HCT116 (cell line): Measurements from ENCODE around the gene STIM1. TPM values are rescaled to one million over a fixed set of nuclear protein-coding genes. Genes with fewer than 3 reads are reported as not detected.
"Not testable (repeated sequence)": the region's sequence is repeated elsewhere in the genome, so short reads cannot be mapped to it uniquely, and the experiment has no call there.

ENCODE experiments used
- ATAC-seq: fragments of 200-7000 bp; cut with Tn5 transposase; 2 replicates; pipeline ENCODE4 v1.9.1; 2020; ENCODE audit warnings: mild to moderate bottlenecking, moderate library complexity
- BruUV-seq: library from RNA; stranded (reverse); fragments of 400-500 nt; replicated peaks from 2 replicates; lab custom pipeline; 2021; lab: Mats Ljungman, UMichigan
- CTCF ChIA-PET: fragments of 300-600 bp; sonication (Branson Sonifier 250); formaldehyde crosslinking; loops from one replicate; lab custom pipeline; 2021; ENCODE audit warnings: antibody characterized with exemption; lab: Charles Lee
- POLR2A ChIA-PET: fragments of 300-600, 350-600 bp; sonication (Branson Sonifier 250); formaldehyde crosslinking; loops from one replicate; lab custom pipeline; 2021; ENCODE audit warnings: antibody characterized with exemption; lab: Charles Lee
- RAD21 ChIA-PET, 2 experiments: fragments of 300-600 bp; sonication (Branson Sonifier 250); formaldehyde crosslinking; loops; one replicate each; lab custom pipeline; 2023; ENCODE audit warnings: low total read pairs in 2 of 2; ENCODE audit not compliant: uncharacterized antibody in 2 of 2, unreplicated experiment in 2 of 2, low non-redundant PET in 1 of 2; lab: Charles Lee
- DNase-seq: peaks from one replicate; pipeline ENCODE4 v3.0.0-alpha.2; 2010; ENCODE audit warnings: low read depth, low spot score
- H2AFZ ChIP-seq: fragments of 200-600 bp; shearing (Covaris generic), sonication (generic); 2 replicates; pipeline ENCODE4 v1.6.1; 2017; ENCODE audit warnings: low read depth, mixed run types, mixed read lengths, antibody characterized with exemption, low read length; ENCODE audit not compliant: poor library complexity, severe bottlenecking
- H3K27ac ChIP-seq: 2 replicates; pipeline ENCODE4 v1.5.1; 2012; ENCODE audit warnings: low read depth, low read length
- H3K27me3 ChIP-seq: fragments of 200-600 bp; sonication (generic); 2 replicates; pipeline ENCODE4 v1.6.1; 2016; ENCODE audit warnings: mixed run types, low read length, mixed read lengths; ENCODE audit not compliant: insufficient read depth
- H3K36me3 ChIP-seq, 2 experiments: fragments of 200-500 bp in 1 of 2; fragments of 200-600 bp in 1 of 2; sonication (Bioruptor generic) in 1 of 2; sonication (generic) in 1 of 2; 2 replicates each; pipeline versions ENCODE4 v1.5.1 to v1.6.1; 2014 to 2016; ENCODE audit warnings: low read length in 2 of 2, inconsistent platforms in 1 of 2, mixed read lengths in 1 of 2, mixed run types in 1 of 2; ENCODE audit not compliant: insufficient read depth in 2 of 2, control insufficient read depth in 1 of 2
- H3K4me1 ChIP-seq, 2 experiments: fragments of 200-600 bp in 1 of 2; sonication (generic) in 1 of 2; 2 replicates each; pipeline versions ENCODE4 v1.5.1 to v1.6.1; 2012 to 2017; ENCODE audit warnings: low read length in 2 of 2, inconsistent platforms in 1 of 2, mild to moderate bottlenecking in 1 of 2, mixed read lengths in 1 of 2, mixed run types in 1 of 2, moderate library complexity in 1 of 2; ENCODE audit not compliant: insufficient read depth in 2 of 2, control insufficient read depth in 1 of 2
- H3K4me2 ChIP-seq: fragments of 200-600 bp; sonication (generic); 2 replicates; pipeline ENCODE4 v1.6.1; 2017; ENCODE audit warnings: mixed run types, low read length, mixed read lengths
- H3K4me3 ChIP-seq, 2 experiments: fragments of 200-600 bp in 1 of 2; sonication (generic) in 1 of 2; replicated peaks in 1 of 2; 2 replicates each; pipeline ENCODE4 v1.5.1; 2011 to 2016; ENCODE audit warnings: low read length in 2 of 2, control low read depth in 1 of 2, low read depth in 1 of 2, mild to moderate bottlenecking in 1 of 2, mixed read lengths in 1 of 2, mixed run types in 1 of 2
- H3K79me2 ChIP-seq: fragments of 200-600 bp; sonication (generic); 2 replicates; pipeline ENCODE4 v1.6.1; 2017; ENCODE audit warnings: mild to moderate bottlenecking, mixed run types, low read length, moderate library complexity, mixed read lengths; ENCODE audit not compliant: insufficient read depth
- H3K9ac ChIP-seq: fragments of 200-600 bp; sonication (generic); 2 replicates; pipeline ENCODE4 v1.6.1; 2016; ENCODE audit warnings: low read length, mixed read lengths
- H3K9me2 ChIP-seq: fragments of 200-600 bp; sonication (generic), shearing (Covaris generic); 2 replicates; pipeline ENCODE4 v1.6.1; 2017; ENCODE audit warnings: mixed run types, mild to moderate bottlenecking, moderate library complexity; ENCODE audit not compliant: insufficient read depth
- H3K9me3 ChIP-seq, 2 experiments: fragments of 200-500 bp in 1 of 2; fragments of 200-600 bp in 1 of 2; sonication (Bioruptor generic) in 1 of 2; sonication (generic) in 1 of 2; 2 replicates each; pipeline ENCODE4 v1.6.1; 2014 to 2017; ENCODE audit warnings: low read length in 2 of 2, mixed read lengths in 2 of 2, inconsistent platforms in 1 of 2, low read depth in 1 of 2, mild to moderate bottlenecking in 1 of 2, mixed run types in 1 of 2, moderate library complexity in 1 of 2; ENCODE audit not compliant: control insufficient read depth in 1 of 2, insufficient read depth in 1 of 2
- H4K20me1 ChIP-seq: fragments of 200-600 bp; sonication (generic), shearing (Covaris generic); 2 replicates; pipeline ENCODE4 v1.6.1; 2017; ENCODE audit warnings: mixed run types, mild to moderate bottlenecking, moderate library complexity; ENCODE audit not compliant: insufficient read depth
- CBX3 ChIP-seq: IDR thresholded peaks from 2 replicates; pipeline ENCODE4 v1.6.1; 2012; ENCODE audit warnings: low read depth
- CEBPB ChIP-seq: IDR thresholded peaks from 2 replicates; pipeline ENCODE4 v1.6.1; 2012; ENCODE audit warnings: low read depth
- EZH2 ChIP-seq: fragments of 200-600 bp; sonication (generic); IDR thresholded peaks from 2 replicates; pipeline ENCODE4 v1.6.1; 2017; ENCODE audit warnings: antibody characterized with exemption, mixed run types
- EZH2phosphoT487 ChIP-seq: fragments of 200-600 bp; IDR thresholded peaks from 2 replicates; pipeline ENCODE4 v1.6.1; 2018; ENCODE audit warnings: antibody characterized with exemption, borderline replicate concordance
- FOSL1 ChIP-seq: IDR thresholded peaks from 2 replicates; pipeline ENCODE4 v1.6.1; 2012; ENCODE audit warnings: low read depth
- MAX ChIP-seq: IDR thresholded peaks from 2 replicates; pipeline ENCODE4 v1.6.1; 2012
- POLR2A ChIP-seq: IDR thresholded peaks from 2 replicates; pipeline ENCODE4 v1.7.0; 2011; ENCODE audit warnings: borderline replicate concordance; ENCODE audit not compliant: insufficient read depth, insufficient read length; ENCODE audit errors: extremely low read depth
- POLR2AphosphoS5 ChIP-seq: IDR thresholded peaks from 2 replicates; pipeline ENCODE4 v1.6.1; 2011; ENCODE audit warnings: mild to moderate bottlenecking, low read depth, low read length, moderate library complexity
- REST ChIP-seq: IDR thresholded peaks from 2 replicates; pipeline ENCODE4 v1.6.1; 2012; ENCODE audit warnings: low read depth
- SIN3A ChIP-seq: IDR thresholded peaks from 2 replicates; pipeline ENCODE4 v1.6.1; 2012; ENCODE audit warnings: low read depth
- SRF ChIP-seq: IDR thresholded peaks from 2 replicates; pipeline ENCODE4 v1.6.1; 2012; ENCODE audit warnings: low read depth
- TCF7L2 ChIP-seq: IDR thresholded peaks from 2 replicates; pipeline ENCODE4 v1.7.0; 2011; ENCODE audit warnings: borderline replicate concordance, inconsistent platforms; ENCODE audit not compliant: insufficient read depth, insufficient read length; ENCODE audit errors: extremely low read depth
- YY1 ChIP-seq: IDR thresholded peaks from 2 replicates; pipeline ENCODE4 v1.6.1; 2011; ENCODE audit warnings: low read length, low read depth, moderate library complexity, mild to moderate bottlenecking; ENCODE audit not compliant: insufficient replicate concordance; ENCODE audit errors: extremely low read depth
- ZBTB33 ChIP-seq: IDR thresholded peaks from 2 replicates; pipeline ENCODE4 v1.6.1; 2011; ENCODE audit warnings: mild to moderate bottlenecking, low read length, moderate library complexity; ENCODE audit not compliant: insufficient replicate concordance; ENCODE audit errors: extremely low read depth
- ZFX ChIP-seq: fragments of 450-650 bp; IDR thresholded peaks from 2 replicates; pipeline ENCODE4 v1.6.1; 2017
- ZNF274 ChIP-seq: fragments of 200-500 bp; sonication (Bioruptor generic); IDR thresholded peaks from 2 replicates; pipeline ENCODE4 v1.6.1; 2014; ENCODE audit warnings: mild to moderate bottlenecking, low read depth, low read length, inconsistent platforms
- intact Hi-C: fragments of 100-400 bp; cut with micrococcal nuclease; formaldehyde crosslinking; loops from 2 replicates; pipeline ENCODE4 v1.10.0; 2022
- total RNA-seq: library from RNA; stranded (reverse); gene quantifications from one replicate; pipeline ENCODE4 v1.2.1, GENCODE V29; 2021; ENCODE audit not compliant: unreplicated experiment

The STIM1 gene
- total RNA-seq, 1 experiment from 2014 or later: 22.3 TPM

- Histone ChIP-seq H3K36me3 (peaks cover 14 to 30% of the 10 kb centered on the region in 2 experiments; a peak in 3 of 4 replicates), H3K4me1 (peaks cover 0 to 12% of the 10 kb centered on the region in 2 experiments; a peak in 1 of 4 replicates)
- intact Hi-C loops, BruUV-seq, H3K27me3 ChIP-seq, CTCF ChIA-PET, H3K4me2 ChIP-seq, H3K9ac ChIP-seq, H3K79me2 ChIP-seq, DNase-seq, H4K20me1 ChIP-seq, H3K9me3 ChIP-seq, RAD21 ChIA-PET, H3K9me2 ChIP-seq, H2AFZ ChIP-seq, H3K27ac ChIP-seq, H3K4me3 ChIP-seq, POLR2A ChIA-PET, ATAC-seq: not testable (repeated sequence)
These were observed 274.8 kb downstream of the STIM1 start for GRCh38 chr11:4130219-4130618.

GRCh38 chr11:4134806-4135205 is 279.3 kb downstream of the STIM1 start:
- ATAC-seq (no peak; the same call in 1 of the 2 replicates), DNase-seq (no peak)
- H3K27me3 ChIP-seq: no peaks in the 10 kb centered on the region
- no TSS peak for BruUV-seq
- no peak overlapping the region; the same call in 1 of the 2 replicates for H3K27ac ChIP-seq
- RAD21 ChIA-PET: no interaction called here
- peaks cover 20 to 46% of the 10 kb centered on the region in 2 experiments for H3K36me3 ChIP-seq
- H3K4me2 ChIP-seq: no peak overlapping the region
- no peak overlapping the region for H3K9ac ChIP-seq
- H4K20me1 ChIP-seq: no peaks in the 10 kb centered on the region
- POLR2A ChIA-PET: interaction anchor here (0.8 kb wide), 1 partner anchor 14 kb away, joined by 3 read pairs; no protein-coding TSS in a partner anchor
- H2AFZ ChIP-seq: no peak overlapping the region
- no peak overlapping the region for H3K4me3 ChIP-seq
- H3K9me2 ChIP-seq: no peaks in the 10 kb centered on the region
- peaks cover 0 to 12% of the 10 kb centered on the region in 2 experiments; a peak in 1 of 4 replicates for H3K4me1 ChIP-seq
- CTCF ChIA-PET: no interaction called here
- peaks cover 0 to 3% of the 10 kb centered on the region in 2 experiments; a peak in 1 of 4 replicates for H3K9me3 ChIP-seq
- no peak for TF ChIP-seq POLR2AphosphoS5
- TF ChIP-seq EZH2: no peak
- no peak for TF ChIP-seq SRF
- no peak for TF ChIP-seq ZNF274
- no peak for TF ChIP-seq ZFX
- TF ChIP-seq ZBTB33: no peak
- no peak for TF ChIP-seq POLR2A
- no peak for TF ChIP-seq TCF7L2
- TF ChIP-seq CEBPB: no peak
- no peak for TF ChIP-seq REST
- no peak for TF ChIP-seq EZH2phosphoT487
- TF ChIP-seq SIN3A: no peak
- no peak for TF ChIP-seq MAX
- no peak for TF ChIP-seq YY1
- no peak for TF ChIP-seq FOSL1
- TF ChIP-seq CBX3: no peak
- intact Hi-C loops: no loop called here
- no peaks in the 10 kb centered on the region for H3K79me2 ChIP-seq
